HG02870 (cell line): Measurements from ENCODE around the gene TCF3.

Experiments
- ATAC-seq: cut with Tn5 transposase; IDR thresholded peaks from one replicate; pipeline ENCODE4 v1.9.1; 2021; ENCODE audit warnings: mild to moderate bottlenecking, moderate library complexity; ENCODE audit not compliant: unreplicated experiment

Gene TCF3

GRCh38 chr19:1631557-1632100 is 20.8 kb downstream of the TCF3 start:
- ATAC-seq: no peak

GRCh38 chr19:1630811-1631210 is 21.6 kb downstream of the TCF3 start:
- no peak for ATAC-seq

- no peak for ATAC-seq
These were observed 22.4 kb downstream of the TCF3 start for GRCh38 chr19:1630012-1630411.

GRCh38 chr19:1629256-1629808 is 23.1 kb downstream of the TCF3 start:
- no peak for ATAC-seq

GRCh38 chr19:1627194-1627593 is 25.2 kb downstream of the TCF3 start:
- no peak for ATAC-seq

GRCh38 chr19:1626417-1627010 is 25.9 kb downstream of the TCF3 start:
- ATAC-seq: no peak

- no peak for ATAC-seq
These were observed 28.0 kb downstream of the TCF3 start for GRCh38 chr19:1624458-1624857.

- ATAC-seq: no peak
These were observed 29.9 kb downstream of the TCF3 start for GRCh38 chr19:1622541-1622940.

GRCh38 chr19:1622007-1622406 is 30.4 kb downstream of the TCF3 start:
- no peak for ATAC-seq

- no peak for ATAC-seq
These were observed 30.8 kb downstream of the TCF3 start for GRCh38 chr19:1621574-1621973.

GRCh38 chr19:1621021-1621420 is 31.4 kb downstream of the TCF3 start:
- ATAC-seq: no peak

GRCh38 chr19:1620502-1620901 is 31.9 kb downstream of the TCF3 start:
- ATAC-seq: no peak

- ATAC-seq: no peak
These were observed 32.7 kb downstream of the TCF3 start for GRCh38 chr19:1619703-1620102.

- ATAC-seq: no peak
These were observed 33.3 kb downstream of the TCF3 start for GRCh38 chr19:1619094-1619439.

- no peak for ATAC-seq
These were observed 34.0 kb downstream of the TCF3 start for GRCh38 chr19:1618157-1619093.

GRCh38 chr19:1616875-1617274 is 35.5 kb downstream of the TCF3 start:
- no peak for ATAC-seq

DNA sequence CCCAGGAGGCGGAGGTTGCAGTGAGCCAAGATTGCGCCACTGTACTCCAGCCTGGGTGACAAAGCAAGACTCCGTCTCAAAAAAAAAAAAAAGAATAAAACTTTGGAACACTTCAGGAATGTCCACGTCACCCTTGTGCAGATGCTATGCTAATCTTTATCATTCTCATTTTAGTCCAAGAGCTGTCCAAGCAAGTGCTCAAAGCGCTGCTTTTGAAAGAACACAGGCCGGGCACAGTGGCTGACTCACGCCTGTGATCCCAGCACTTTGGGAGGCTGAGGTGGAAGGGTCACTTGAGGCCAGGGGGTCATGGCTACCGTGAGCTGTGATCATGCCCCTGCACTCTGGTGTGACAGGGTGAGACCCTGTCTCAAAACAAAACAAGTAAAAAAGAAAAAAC is 36.0 kb downstream of the TCF3 start:
- ATAC-seq: no peak

- no peak for ATAC-seq
These were observed 37.2 kb downstream of the TCF3 start for GRCh38 chr19:1615156-1615765.

DNA sequence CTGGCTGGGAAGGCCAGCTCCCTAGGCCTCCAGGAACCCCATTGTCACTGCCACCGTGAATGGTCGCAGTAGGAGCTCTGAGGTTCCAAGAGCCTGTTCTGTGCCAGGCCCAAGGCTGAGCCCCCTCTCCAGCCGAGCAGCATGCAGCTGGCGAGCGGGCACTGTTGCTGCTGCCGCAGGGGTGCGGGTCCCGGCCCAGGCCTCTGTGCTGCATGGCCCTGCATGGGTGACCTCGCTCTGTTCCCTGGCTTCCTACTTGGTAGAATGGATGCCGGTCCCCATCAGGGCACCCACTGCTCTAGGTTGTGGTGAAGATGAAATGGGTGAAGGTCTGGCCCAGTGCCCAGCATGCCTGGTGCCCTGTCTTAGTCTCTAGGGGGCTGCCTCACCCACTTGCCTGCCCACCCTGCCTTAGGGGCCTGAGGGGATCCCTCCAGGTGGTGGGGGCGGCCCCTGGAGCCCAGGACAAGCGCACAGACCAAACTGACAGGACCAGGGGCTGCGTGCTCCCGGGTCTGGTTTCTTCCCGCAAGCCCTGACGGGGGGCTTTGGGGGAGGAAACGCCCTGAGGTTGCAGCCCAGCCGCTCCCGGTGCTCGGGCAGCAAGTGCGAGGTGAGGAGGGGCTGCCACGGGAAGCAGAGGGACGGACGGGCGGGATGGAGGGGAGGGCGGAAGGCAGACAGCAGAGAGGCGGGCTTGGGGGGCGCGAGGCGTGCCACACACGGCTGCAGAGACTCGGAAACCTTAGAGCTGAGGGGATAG is 38.4 kb downstream of the TCF3 start:
- ATAC-seq: no peak

DNA sequence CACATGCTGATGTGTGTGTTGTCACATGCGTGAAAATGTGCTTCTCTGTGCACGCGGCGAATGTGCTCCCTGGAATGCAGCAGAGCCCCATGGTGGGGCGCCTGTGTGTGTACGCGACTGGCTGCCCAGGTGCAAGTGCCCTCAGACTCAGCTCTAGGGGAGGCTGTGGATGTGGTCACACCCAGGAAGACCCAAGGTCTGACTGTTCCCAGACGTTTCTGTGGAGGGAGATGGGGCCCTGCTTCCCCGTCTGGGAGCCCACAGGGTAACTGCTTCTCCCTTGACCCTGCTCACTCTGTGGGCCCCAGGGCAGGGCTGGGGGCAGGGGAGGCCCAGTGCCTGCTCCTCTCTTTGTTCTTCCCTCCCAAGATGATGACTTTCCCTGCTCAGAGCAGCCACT is 39.3 kb downstream of the TCF3 start:
- ATAC-seq: no peak
